ENCODE measurements around the gene RPH3AL.

Gene RPH3AL

DNA sequence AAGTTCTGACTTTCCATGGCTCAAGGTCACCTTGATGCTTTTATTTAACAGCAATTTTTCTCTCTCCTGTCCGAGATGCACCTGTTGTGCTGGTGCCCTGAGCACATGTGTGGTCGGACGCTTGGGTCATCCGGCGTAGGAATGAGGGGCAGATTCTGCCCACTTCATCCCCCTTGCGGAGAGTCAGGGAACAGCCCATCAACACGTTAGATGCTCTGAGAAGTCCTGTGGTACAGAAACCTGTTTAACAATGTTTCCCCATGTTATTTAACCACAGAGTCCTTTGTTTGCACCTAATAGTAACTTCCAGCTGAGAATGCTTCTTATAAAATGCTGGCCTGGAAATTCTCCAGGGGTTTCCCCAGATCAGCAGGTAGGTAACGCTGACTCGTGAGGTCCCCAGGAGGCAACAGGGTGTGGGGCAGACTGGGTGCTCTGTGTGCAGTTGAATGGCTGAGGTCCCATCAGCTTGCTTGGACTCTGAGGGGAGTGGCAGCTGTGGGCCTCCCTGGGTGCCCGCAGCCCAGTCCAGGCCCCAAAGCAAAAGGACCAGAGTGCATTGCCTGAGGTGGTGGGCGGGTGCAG is 189.0 kb downstream of the RPH3AL start:
- in situ Hi-C loops (cut with MboI; ENCODE audit: low sequenced_read_pairs): no loop called here

DNA sequence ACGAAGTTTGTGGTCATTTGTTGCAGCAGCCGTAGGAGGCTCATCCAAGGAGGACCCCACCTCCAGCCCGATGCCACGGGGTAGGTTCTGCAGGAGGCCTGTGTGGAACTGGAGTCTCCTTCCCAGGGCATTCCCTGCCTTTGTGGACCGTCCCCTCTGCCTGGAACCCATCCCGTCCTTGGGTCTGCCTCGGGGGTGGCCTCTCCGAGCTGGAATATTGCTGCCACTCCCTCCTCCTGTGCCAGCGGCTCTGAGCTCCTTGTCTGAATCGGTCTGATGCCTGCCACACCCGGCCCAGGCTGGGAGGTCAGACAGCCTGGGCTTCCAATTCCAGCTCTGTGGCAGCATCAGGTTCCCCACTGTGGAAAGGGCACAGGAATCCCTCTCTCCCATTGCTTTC is 189.9 kb downstream of the RPH3AL start:
- in situ Hi-C loops (cut with MboI; ENCODE audit: low sequenced_read_pairs): no loop called here

Measured in hTERT RPE-1 (cell line).